Renal cortex interstitium (tissue), 11 donors: ENCODE data around the gene MRPL55. TPM values are rescaled to one million over a fixed set of nuclear protein-coding genes. Genes with fewer than 3 reads are reported as not detected.

ENCODE experiments used
- DNase-seq, 11 donors: peaks; one replicate each; pipeline ENCODE4 v3.0.0-alpha.2; 2013; ENCODE audit warnings: low read depth in 9 of 11, low spot score in 4 of 11; ENCODE audit errors: extremely low read depth in 1 of 11
- polyA plus RNA-seq, 3 donors: library from polyadenylated mRNA; unstranded; fragments of 120-200 nt; gene quantifications; one replicate each; pipeline ENCODE4 v1.2.1, GENCODE V29; 2013; ENCODE audit not compliant: insufficient read length in 3 of 3

MRPL55 gene
- polyA plus RNA-seq, 3 donors = 34.2 to 54.4 (median 48.6) TPM

- peak in 1 of 11 donors; percentile 28 for DNase-seq
Measured at GRCh38 chr1:228082918-228083870, 25.9 kb downstream of the MRPL55 start.

GRCh38 chr1:228082214-228082917 is 26.7 kb downstream of the MRPL55 start, which contains the start of gene ARF1:
ARF1 (plus strand) TSS chr1:228082708; CDS start chr1:228097115, 14,407 bp downstream.
- peak; percentile 81 to 92 (median 89) for DNase-seq

- DNase-seq = no peak
Measured at GRCh38 chr1:228081578-228082213, 27.4 kb downstream of the MRPL55 start.

- DNase-seq = no peak
Measured at GRCh38 chr1:228081144-228081543, 28.0 kb downstream of the MRPL55 start.

- DNase-seq = no peak
Measured at GRCh38 chr1:228079601-228080263, 29.4 kb downstream of the MRPL55 start.

GRCh38 chr1:228079013-228079412 is 30.1 kb downstream of the MRPL55 start:
- DNase-seq = no peak

GRCh38 chr1:228077565-228078330 is 31.4 kb downstream of the MRPL55 start:
- DNase-seq = no peak

GRCh38 chr1:228076796-228077430 is 32.2 kb downstream of the MRPL55 start:
- no peak for DNase-seq

- DNase-seq = no peak
Measured at GRCh38 chr1:228075801-228076271, 33.3 kb downstream of the MRPL55 start.

GRCh38 chr1:228074954-228075730 is 34.0 kb downstream of the MRPL55 start:
- DNase-seq = no peak

- peak in 2 of 11 donors; percentile 32 to 57 for DNase-seq
Measured at GRCh38 chr1:228073857-228074545, 35.1 kb downstream of the MRPL55 start.

GRCh38 chr1:228073061-228073856 is 35.8 kb downstream of the MRPL55 start:
- DNase-seq = no peak

- no peak for DNase-seq
Measured at GRCh38 chr1:228072658-228073043, 36.4 kb downstream of the MRPL55 start.

- no peak for DNase-seq
Measured at GRCh38 chr1:228071839-228072657, 37.1 kb downstream of the MRPL55 start.

GRCh38 chr1:228070851-228071250 is 38.2 kb downstream of the MRPL55 start:
- DNase-seq = no peak
